Esophagus muscularis mucosa (tissue), 4 donors: Measurements from ENCODE around the gene LPIN2.

Experiments used
- CTCF ChIP-seq, 3 experiments: fragments of 200-600 bp in 2 of 3; fragments of 450-650 bp in 1 of 3; sonication (generic) in 2 of 3; IDR thresholded peaks; one replicate each; pipeline ENCODE4 v1.5.1; 2017 to 2019; ENCODE audit warnings: antibody characterized with exemption in 3 of 3, mild to moderate bottlenecking in 2 of 3, moderate library complexity in 1 of 3
- EP300 ChIP-seq: sonication (generic); formaldehyde crosslinking; IDR thresholded peaks from one replicate; pipeline ENCODE4 v1.6.1; 2017; ENCODE audit warnings: antibody characterized with exemption
- POLR2A ChIP-seq: fragments of 450-650 bp; IDR thresholded peaks from one replicate; pipeline ENCODE4 v1.6.1; 2017; ENCODE audit warnings: antibody characterized with exemption, moderate library complexity, mild to moderate bottlenecking, low read depth

- TF ChIP-seq CTCF (IDR thresholded peaks at IDR 0.05) (no peak), POLR2A (no peak), EP300 (no peak)
Observed at GRCh38 chr18:3042379-3042778, 29.4 kb upstream of the LPIN2 start.
